ENCODE results near the gene ECD. TPM values are rescaled to one million over a fixed set of nuclear protein-coding genes. Genes with fewer than 3 reads are reported as not detected.
"Not testable (repeated sequence)": the region's sequence is repeated elsewhere in the genome, so short reads cannot be mapped to it uniquely, and the experiment has no call there.

The ECD gene
- polyA plus RNA-seq, 4 donors = 33.6 to 40.9 (median 37.7) TPM

DNA sequence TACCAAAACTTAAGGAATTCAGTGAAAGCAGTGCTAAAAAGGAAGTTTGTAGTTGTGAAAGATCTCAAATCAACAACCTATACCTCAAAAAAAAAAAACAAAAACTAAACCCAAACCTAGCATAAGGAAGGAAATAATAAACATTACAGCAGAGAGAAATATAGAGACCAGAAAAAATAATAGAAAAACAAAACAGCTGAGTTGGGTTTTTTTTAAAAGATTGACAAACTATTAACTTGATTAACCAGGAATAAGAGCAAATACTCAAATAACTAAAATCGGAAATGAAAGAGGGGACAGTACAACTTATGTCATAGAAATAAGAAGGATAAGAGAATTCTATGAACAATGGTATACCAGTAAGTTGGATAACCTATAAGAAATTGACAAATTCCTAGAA lies 6.7 kb downstream of the ECD start:
- no peak for DNase-seq (ENCODE audit: low read depth in 4 of 4, low spot score in 2 of 4)

DNA sequence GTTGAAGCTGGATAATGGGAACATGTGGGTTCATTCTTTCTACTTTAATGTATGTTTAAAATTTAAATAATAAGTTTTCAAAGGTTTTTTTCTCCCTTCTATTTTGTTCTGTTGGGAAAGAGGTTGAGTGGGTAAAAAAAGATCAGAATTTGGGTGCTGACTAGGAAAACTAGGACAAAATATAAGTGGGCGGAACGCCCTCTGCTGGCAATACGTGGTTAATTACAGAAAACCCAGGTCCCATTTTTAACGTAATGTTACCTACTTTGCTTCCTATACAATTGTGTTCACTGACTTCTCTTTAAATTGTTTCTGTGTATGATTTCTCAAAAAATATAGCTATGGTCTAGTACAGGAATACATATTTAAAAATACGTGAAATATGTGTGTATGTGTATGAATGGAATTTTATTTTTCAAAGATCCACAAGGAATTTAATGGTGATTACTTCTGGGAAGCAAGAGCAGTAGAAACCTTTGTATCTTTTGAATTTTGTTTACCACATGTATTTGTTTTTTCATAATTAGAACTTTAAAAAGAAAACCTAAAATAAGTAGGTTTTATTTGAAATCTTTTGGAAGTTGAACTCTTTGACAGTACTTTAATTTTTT lies 8.7 kb downstream of the ECD start:
- peak in 1 of 4 donors; percentile 39 for DNase-seq (ENCODE audit: low read depth in 4 of 4, low spot score in 2 of 4)

DNA sequence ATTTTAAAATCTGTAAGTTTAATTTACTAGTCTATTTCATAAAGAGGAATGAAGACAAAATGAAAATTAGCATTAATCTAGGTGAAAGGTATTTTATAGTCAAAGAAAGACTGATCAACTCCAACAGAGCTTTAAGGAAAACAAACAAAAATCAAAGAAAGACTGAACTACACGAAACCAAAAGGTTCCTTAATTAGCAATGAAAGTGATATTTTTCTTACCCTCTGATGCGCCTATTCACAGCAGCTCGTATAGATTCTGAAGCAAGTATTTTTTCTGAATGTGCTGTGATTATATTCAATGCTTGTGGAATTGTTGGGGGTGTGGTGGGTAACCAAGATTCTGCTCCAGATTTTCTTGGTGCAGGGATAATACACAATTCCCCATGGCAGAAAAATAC lies 11.8 kb downstream of the ECD start:
- DNase-seq (ENCODE audit: low read depth in 4 of 4, low spot score in 2 of 4) = no peak

GRCh38 chr10:73152009-73152408 lies 15.8 kb downstream of the ECD start:
- DNase-seq (ENCODE audit: low read depth in 4 of 4, low spot score in 2 of 4) = no peak

DNA sequence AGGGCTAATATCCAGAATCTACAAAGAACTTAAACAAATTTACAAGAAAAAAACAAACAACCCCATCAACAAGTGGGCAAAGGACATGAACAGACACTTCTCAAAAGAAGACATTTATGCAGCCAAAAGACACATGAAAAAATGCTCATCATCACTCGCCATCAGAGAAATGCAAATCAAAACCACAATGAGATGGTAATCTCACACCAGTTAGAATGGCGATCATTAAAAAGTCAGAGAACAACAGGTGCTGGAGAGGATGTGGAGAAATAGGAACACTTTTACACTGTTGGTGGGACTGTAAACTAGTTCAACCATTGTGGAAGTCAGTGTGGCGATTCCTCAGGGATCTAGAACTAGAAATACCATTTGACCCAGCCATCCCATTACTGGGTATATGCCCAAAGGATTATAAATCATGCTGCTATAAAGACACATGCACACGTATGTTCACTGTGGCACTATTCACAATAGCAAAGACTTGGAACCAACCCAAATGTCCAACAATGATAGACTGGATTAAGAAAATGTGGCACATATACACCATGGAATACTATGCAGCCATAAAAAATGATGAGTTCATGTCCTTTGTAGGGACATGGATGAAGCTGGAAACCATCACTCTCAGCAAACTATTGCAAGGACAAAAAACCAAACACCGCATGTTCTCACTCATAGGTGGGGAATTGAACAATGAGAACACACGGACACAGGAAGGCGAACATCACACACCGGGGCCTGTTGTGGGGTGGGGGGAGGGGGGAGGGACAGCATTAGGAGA lies 17.0 kb downstream of the ECD start:
- DNase-seq (ENCODE audit: low read depth in 4 of 4, low spot score in 2 of 4) = not testable (repeated sequence)

- no peak for DNase-seq (ENCODE audit: low read depth in 4 of 4, low spot score in 2 of 4)
Measured at GRCh38 chr10:73141603-73142002, 26.2 kb downstream of the ECD start.

GRCh38 chr10:73139251-73139650 lies 28.6 kb downstream of the ECD start:
- DNase-seq (ENCODE audit: low read depth in 4 of 4, low spot score in 2 of 4) = no peak

- no peak for DNase-seq (ENCODE audit: low read depth in 4 of 4, low spot score in 2 of 4)
Measured at GRCh38 chr10:73136627-73137026, 31.2 kb downstream of the ECD start.

DNA sequence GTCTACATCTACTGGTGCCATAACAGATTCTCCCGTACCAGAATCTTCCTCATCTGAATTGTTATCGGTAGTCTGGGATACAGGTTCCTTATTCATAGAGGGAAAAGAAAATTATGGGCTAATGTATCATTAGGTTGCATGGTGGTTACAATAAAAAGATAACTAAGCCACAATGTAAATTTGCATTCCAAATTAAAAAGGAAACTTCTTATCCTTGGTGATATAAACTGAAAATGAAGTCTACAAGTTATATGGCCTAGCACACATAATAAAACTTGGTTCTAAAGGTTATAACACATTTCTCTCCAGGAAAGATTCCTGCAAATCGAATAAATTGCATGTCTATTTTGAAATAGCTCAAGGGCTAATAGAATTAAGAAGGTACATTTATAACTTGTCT lies 33.1 kb downstream of the ECD start:
- DNase-seq (ENCODE audit: low read depth in 4 of 4, low spot score in 2 of 4) = no peak

DNA sequence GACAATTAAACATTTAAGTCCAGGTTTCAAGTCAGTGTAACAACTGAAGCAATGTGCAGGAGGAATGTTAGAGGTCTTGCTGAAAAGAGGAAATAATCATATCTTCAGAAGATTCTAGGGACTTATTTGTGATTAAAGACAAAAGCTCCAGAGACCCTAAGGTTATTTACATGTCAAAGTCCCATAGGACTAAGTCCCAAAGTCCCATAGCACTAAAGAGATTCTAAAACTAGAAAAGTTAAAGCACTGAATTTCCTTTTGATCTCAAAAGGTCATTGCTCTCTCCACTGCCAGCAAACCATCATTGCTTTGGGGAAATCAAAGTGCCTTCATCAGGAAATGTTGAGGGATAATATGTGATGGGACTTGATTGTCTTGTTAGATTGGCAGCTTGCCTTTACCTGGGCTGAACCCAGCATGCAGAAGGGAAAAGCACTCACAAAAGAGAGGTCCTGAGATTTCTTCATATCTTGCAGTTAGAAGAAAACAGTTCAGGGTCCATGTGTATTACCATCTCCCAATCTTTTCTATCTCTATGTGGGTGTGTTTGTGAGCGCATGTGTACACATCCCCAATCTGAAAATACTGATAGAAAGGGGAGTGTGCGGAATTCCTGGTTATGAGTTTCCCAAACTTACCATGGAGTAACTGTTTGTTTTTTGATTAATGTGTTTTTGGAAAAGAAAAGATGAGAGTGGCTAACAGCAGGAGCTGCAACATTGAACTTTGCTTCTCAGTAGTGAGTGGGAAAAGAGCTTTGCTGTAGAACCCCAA lies 35.7 kb downstream of the ECD start:
- no peak for DNase-seq (ENCODE audit: low read depth in 4 of 4, low spot score in 2 of 4)

- DNase-seq (ENCODE audit: low read depth in 4 of 4, low spot score in 2 of 4) = no peak
Measured at GRCh38 chr10:73131301-73131700, 36.5 kb downstream of the ECD start.

- no peak for DNase-seq (ENCODE audit: low read depth in 4 of 4, low spot score in 2 of 4)
Measured at GRCh38 chr10:73126343-73126742, 41.5 kb downstream of the ECD start.

DNA sequence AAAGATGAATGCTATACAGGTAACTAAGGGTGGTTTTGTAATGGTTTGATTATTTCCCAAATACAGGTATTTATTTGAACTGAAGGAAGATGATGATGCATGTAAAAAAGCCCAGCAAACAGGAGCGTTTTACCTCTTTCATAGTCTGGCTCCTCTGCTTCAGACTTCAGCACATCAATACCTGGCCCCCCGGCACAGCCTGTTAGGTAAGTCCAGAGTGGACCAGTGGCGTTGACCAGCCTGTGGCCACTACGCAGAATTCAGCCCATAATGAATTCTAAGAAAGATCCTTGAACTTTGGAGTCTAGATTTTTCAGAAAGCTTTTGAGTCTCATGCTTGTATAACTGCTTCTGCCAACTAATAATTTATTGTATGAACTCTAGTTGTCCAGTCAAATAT lies 47.9 kb downstream of the ECD start:
- DNase-seq (ENCODE audit: low read depth in 4 of 4, low spot score in 2 of 4) = no peak

- DNase-seq (ENCODE audit: low read depth in 4 of 4, low spot score in 2 of 4) = no peak
Measured at GRCh38 chr10:73119457-73119856, 48.4 kb downstream of the ECD start.

DNA sequence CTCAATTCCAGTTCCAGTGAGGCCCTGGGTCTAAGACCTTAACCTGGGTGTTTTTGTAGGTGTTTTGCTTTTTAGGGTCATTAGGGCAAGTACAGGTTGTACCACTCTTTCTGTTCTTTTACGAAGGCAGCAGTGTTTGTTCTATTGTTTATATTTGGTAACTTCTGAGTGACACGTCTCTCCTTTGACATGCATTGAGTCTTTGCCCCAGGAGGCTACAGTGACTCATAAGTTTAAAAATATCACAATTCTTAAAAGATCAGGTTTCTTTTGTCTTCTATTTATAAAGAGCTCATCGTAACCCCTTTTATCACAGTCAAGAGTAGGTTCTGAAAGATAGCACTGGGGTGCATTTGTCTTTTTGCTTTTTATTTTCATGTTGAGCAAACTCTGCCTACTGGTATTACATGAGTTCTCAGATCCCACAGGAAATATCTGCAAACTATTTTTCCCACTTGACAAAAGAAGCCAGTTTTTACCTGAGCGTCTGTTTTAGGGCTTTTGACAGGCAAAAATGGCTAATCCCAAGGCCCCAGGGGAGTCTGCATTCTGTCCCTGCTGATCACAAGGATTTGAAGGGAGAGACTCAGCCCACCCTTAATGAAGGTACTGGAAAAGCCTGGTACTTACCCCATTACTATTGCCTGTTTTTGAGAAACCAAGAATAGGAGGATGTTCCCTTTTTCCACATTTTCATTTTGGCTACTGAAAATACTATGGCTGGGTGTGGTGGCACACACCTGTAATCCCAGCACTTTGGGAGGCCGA lies 49.6 kb downstream of the ECD start:
- DNase-seq (ENCODE audit: low read depth in 4 of 4, low spot score in 2 of 4) = no peak

DNA sequence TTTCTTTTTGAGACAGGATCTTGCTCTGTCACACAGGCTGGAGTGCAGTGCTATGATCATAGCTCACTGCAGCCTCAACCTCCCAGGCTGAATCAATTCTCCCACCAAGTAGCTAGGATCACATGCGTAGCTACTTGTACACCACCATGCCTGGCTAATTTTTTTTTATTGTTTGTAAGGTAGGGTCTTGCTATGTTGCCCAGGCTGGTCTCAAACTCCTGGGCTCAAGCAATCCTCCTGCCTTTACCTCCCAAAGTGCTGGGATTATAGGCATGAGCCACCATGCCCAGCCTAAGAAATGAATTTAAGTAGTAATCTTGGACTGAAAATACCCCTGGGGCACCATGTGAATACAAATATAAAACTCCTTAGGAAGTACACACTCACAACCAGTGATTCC lies 51.8 kb downstream of the ECD start:
- no peak for DNase-seq (ENCODE audit: low read depth in 4 of 4, low spot score in 2 of 4)

- no peak for DNase-seq (ENCODE audit: low read depth in 4 of 4, low spot score in 2 of 4)
Measured at GRCh38 chr10:73113551-73113950, 54.3 kb downstream of the ECD start.

DNA sequence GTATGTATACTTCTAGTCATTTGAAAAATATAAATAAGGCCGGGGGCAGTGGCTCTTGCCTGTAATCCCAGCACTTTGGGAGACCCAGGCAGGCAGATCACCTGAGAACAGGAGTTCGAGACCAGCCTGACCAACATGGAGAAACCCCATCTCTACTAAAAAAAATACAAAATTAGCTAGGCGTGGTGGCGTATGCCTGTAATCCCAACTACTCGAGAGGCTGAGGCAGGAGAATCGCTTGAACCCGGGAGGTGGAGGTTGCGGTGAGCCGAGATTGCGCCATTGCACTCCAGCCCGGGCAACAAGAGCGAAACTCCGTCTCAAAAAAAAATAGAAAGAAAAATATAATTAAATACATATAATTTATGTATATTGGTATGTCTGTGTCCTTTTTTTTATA lies 55.8 kb downstream of the ECD start:
- not testable (repeated sequence) for DNase-seq (ENCODE audit: low read depth in 4 of 4, low spot score in 2 of 4)

DNA sequence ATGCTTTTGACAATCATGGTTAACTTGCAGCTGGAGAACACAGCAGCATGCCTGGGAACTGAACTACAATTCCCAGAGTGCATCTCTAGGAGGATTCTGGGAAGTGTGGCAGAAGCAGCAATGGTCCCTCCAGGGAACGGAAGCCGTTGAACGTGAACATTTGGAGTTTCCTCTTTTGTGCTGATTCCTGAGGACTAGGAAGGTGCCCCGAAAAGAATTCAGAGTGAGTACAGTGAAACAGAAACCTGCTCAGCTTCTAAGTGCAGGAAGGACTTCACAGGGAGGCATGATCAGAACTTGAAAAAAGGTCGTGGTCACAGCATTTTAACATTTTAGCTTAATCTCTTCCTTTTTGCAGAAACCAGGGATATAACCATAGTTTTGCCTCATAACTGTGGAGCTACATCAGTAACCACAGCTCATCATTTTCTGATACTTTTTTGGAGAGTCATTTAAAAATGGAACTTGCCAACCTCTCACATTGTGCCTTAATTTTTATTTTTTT lies 57.4 kb downstream of the ECD start, which contains the start of gene NUDT13:
Gene NUDT13 (plus strand): TSS at position 111 of the 505 bp plus-strand sequence. CDS start 3,911 bp downstream, outside the sequence.
- peak in 3 of 4 donors; percentile 69 to 87 (median 77) for DNase-seq (ENCODE audit: low read depth in 4 of 4, low spot score in 2 of 4)

DNA sequence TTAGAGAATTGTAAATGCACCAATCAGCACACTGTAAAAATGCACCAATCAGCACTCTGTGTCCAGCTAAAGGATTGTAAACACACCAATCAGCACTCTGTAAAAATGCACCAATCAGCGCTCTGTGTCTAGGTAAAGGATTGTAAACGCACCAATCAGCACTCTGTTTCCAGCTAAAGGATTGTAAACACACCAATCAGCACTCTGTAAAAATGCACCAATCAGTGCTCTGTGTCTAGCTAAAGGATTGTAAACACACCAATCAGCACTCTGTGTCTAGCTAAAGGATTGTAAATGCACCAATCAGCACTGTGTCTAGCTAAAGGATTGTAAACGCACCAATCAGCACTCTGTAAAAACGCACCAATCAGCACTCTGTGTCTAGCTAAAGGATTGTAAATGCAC lies 58.6 kb downstream of the ECD start:
- DNase-seq (ENCODE audit: low read depth in 4 of 4, low spot score in 2 of 4) = not testable (repeated sequence)

All from left renal cortex interstitium (tissue), 4 donors.